Measurements from ENCODE around the gene SGPP2.

- TF ChIP-seq CTCF (IDR thresholded peaks at IDR 0.05) (no peak), POLR2A (IDR thresholded peaks at IDR 0.05) (no peak), EP300 (IDR thresholded peaks at IDR 0.05) (no peak)
Observed at GRCh38 chr2:222413295-222413911, 10.9 kb upstream of the SGPP2 start.

All from ovary (tissue), 3 donors.